Fibroblast of peridontal ligament (primary cell): ENCODE results near the gene TAS2R5.
"Not testable (repeated sequence)": the region's sequence is repeated elsewhere in the genome, so short reads cannot be mapped to it uniquely, and the experiment has no call there.

Experiments
- DNase-seq: peaks from one replicate; pipeline ENCODE4 v3.0.0-alpha.2; 2010; ENCODE audit errors: extremely low read depth

Gene TAS2R5

GRCh38 chr7:141789917-141790316, at the start of gene TAS2R5:
TAS2R5 (plus strand) TSS chr7:141790217; CDS start chr7:141790362, 145 bp downstream.
- no peak for DNase-seq

GRCh38 chr7:141742229-141742628, 47.8 kb upstream of the TAS2R5 start:
- no peak for DNase-seq

GRCh38 chr7:141744131-141744530, 45.9 kb upstream of the TAS2R5 start:
- no peak for DNase-seq

GRCh38 chr7:141748396-141748795, 41.6 kb upstream of the TAS2R5 start:
- no peak for DNase-seq

GRCh38 chr7:141751904-141752303, 38.1 kb upstream of the TAS2R5 start:
- not testable (repeated sequence) for DNase-seq

- no peak for DNase-seq
These were observed 37.4 kb upstream of the TAS2R5 start for GRCh38 chr7:141752634-141753033.

GRCh38 chr7:141754939-141755338, 35.1 kb upstream of the TAS2R5 start:
- DNase-seq: peak; percentile 7

GRCh38 chr7:141763797-141764196, 26.2 kb upstream of the TAS2R5 start, which contains the start of gene TAS2R3:
TAS2R3 (plus strand) TSS chr7:141764097; CDS start chr7:141764159, 62 bp downstream.
- DNase-seq: no peak

- DNase-seq: not testable (repeated sequence)
These were observed 19.9 kb upstream of the TAS2R5 start for GRCh38 chr7:141770083-141770583.

- DNase-seq: no peak
These were observed 13.6 kb upstream of the TAS2R5 start, which contains the start of gene TAS2R4 for GRCh38 chr7:141776374-141776773. TAS2R4 (plus strand) TSS chr7:141776674; CDS start chr7:141778489, 1,815 bp downstream.

GRCh38 chr7:141785706-141786552, 4.1 kb upstream of the TAS2R5 start:
- peak; percentile 60 for DNase-seq

GRCh38 chr7:141788296-141788695, 1.7 kb upstream of the TAS2R5 start:
- DNase-seq: no peak

- no peak for DNase-seq
These were observed 2.5 kb downstream of the TAS2R5 start for GRCh38 chr7:141792526-141792925.

- no peak for DNase-seq
These were observed 30.1 kb downstream of the TAS2R5 start for GRCh38 chr7:141820067-141820466.

- DNase-seq: not testable (repeated sequence)
These were observed 32.4 kb downstream of the TAS2R5 start for GRCh38 chr7:141822432-141822831.

GRCh38 chr7:141837683-141838082, 47.7 kb downstream of the TAS2R5 start:
- no peak for DNase-seq

- no peak for DNase-seq
These were observed 48.6 kb downstream of the TAS2R5 start for GRCh38 chr7:141838581-141838980.

- DNase-seq: no peak
These were observed 49.2 kb downstream of the TAS2R5 start for GRCh38 chr7:141839256-141839655.

- no peak for DNase-seq
These were observed 50.7 kb downstream of the TAS2R5 start for GRCh38 chr7:141840708-141841107.
